K562 (cell line): ENCODE measurements around the gene DDIT3. TPM values are rescaled to one million over a fixed set of nuclear protein-coding genes. Genes with fewer than 3 reads are reported as not detected.

ENCODE experiments used
- ATAC-seq: fragments of 200-7000 bp; cut with Tn5 transposase; 3 replicates; pipeline ENCODE4 v1.9.1; 2020; ENCODE audit warnings: moderate library complexity
- BruUV-seq: library from RNA; stranded (reverse); fragments of 400-500 nt; replicated peaks from 2 replicates; lab custom pipeline; 2021; lab: Mats Ljungman, UMichigan
- CTCF ChIA-PET: fragments of 300-600 bp; formaldehyde crosslinking; extraction: SDS; loops from one replicate; lab custom pipeline; 2021; ENCODE audit warnings: low intra/inter-chr PET ratio; lab: Yijun Ruan, JAX
- POLR2A ChIA-PET: fragments of 300-600, 350-650 bp; sonication (Branson Sonifier 250); formaldehyde crosslinking; extraction: SDS; loops from one replicate; lab custom pipeline; 2021; ENCODE audit warnings: antibody characterized with exemption, inconsistent platforms; lab: Yijun Ruan, JAX
- DNase-seq, 4 experiments: peaks; one replicate each; pipeline versions ENCODE4 v3.0.0 to v3.0.0-alpha.2; 2011 to 2018; ENCODE audit warnings: low spot score in 3 of 4, mixed read lengths in 3 of 4; ENCODE audit errors: extremely low read depth in 1 of 4
- FAIRE-seq: peaks from 2 replicates; lab custom pipeline; 2011; peaks lifted over from hg19 to GRCh38; lab: Jason Lieb, UNC
- H2AFZ ChIP-seq: 2 replicates; pipeline ENCODE4 v1.6.0; 2011; ENCODE audit warnings: low read depth, low read length, control low read depth, inconsistent platforms
- H3K27ac ChIP-seq: fragments of 200-600 bp; 3 replicates; pipeline ENCODE4 v1.8.0; 2011; ENCODE audit warnings: low read depth, mild to moderate bottlenecking, control low read depth, inconsistent platforms, low read length, moderate library complexity, mixed read lengths; ENCODE audit errors: extremely low read depth
- H3K27me3 ChIP-seq, 2 experiments: fragments of 300-600 bp in 1 of 2; 2 replicates in 1 of 2; 3 replicates in 1 of 2; pipeline versions ENCODE4 v1.6.0 to v1.8.0; 2011; ENCODE audit warnings: inconsistent platforms in 2 of 2, low read length in 2 of 2, mild to moderate bottlenecking in 1 of 2, mixed read lengths in 1 of 2, moderate library complexity in 1 of 2; ENCODE audit not compliant: control insufficient read depth in 2 of 2, insufficient read depth in 2 of 2
- H3K36me3 ChIP-seq: fragments of 300-600 bp; 3 replicates; pipeline ENCODE4 v1.8.0; 2011; ENCODE audit warnings: mild to moderate bottlenecking, low read length, inconsistent platforms; ENCODE audit not compliant: control insufficient read depth, insufficient read depth
- H3K4me1 ChIP-seq, 2 experiments: fragments of 200-600 bp in 1 of 2; replicated peaks in 1 of 2; 2 replicates in 1 of 2; 3 replicates in 1 of 2; pipeline versions ENCODE4 v1.5.1 to v1.8.0; 2011; ENCODE audit warnings: inconsistent platforms in 2 of 2, low read length in 2 of 2, mild to moderate bottlenecking in 1 of 2, mixed read lengths in 1 of 2, moderate library complexity in 1 of 2; ENCODE audit not compliant: control insufficient read depth in 2 of 2, insufficient read depth in 2 of 2
- H3K4me2 ChIP-seq: 2 replicates; pipeline ENCODE4 v1.6.1; 2011; ENCODE audit warnings: low read length, control low read depth, inconsistent platforms, mixed read lengths; ENCODE audit not compliant: insufficient read depth
- H3K4me3 ChIP-seq: fragments of 200-600 bp; sonication (generic), shearing (Covaris generic); 2 replicates; pipeline ENCODE4 v1.5.1; 2016; ENCODE audit warnings: control low read depth, inconsistent platforms
- H3K79me2 ChIP-seq: fragments of 200-600 bp; 3 replicates; pipeline ENCODE4 v1.8.0; 2011; ENCODE audit warnings: low read length, inconsistent platforms; ENCODE audit not compliant: control insufficient read depth, insufficient read depth
- H3K9ac ChIP-seq, 2 experiments: 2 replicates each; pipeline versions ENCODE4 v1.6.0 to v1.6.1; 2011; ENCODE audit warnings: low read depth in 2 of 2, low read length in 2 of 2, control low read depth in 1 of 2, inconsistent platforms in 1 of 2, mild to moderate bottlenecking in 1 of 2, mixed read lengths in 1 of 2; ENCODE audit not compliant: insufficient read depth in 1 of 2
- H3K9me1 ChIP-seq: one replicate; pipeline ENCODE4 v1.6.0; 2011; ENCODE audit warnings: inconsistent platforms, mild to moderate bottlenecking, low read length, moderate library complexity; ENCODE audit not compliant: control insufficient read depth, insufficient read depth
- H3K9me3 ChIP-seq: replicated peaks from 2 replicates; pipeline ENCODE4 v1.5.1; 2011; ENCODE audit warnings: low read depth, low read length, inconsistent platforms; ENCODE audit not compliant: control insufficient read depth, insufficient read depth
- H4K20me1 ChIP-seq: replicated peaks from 2 replicates; pipeline ENCODE4 v1.6.1; 2011; ENCODE audit warnings: low read length, inconsistent platforms, mixed read lengths; ENCODE audit not compliant: control insufficient read depth, insufficient read depth
- ARNT ChIP-seq, 2 experiments: fragments of 450-650 bp; IDR thresholded peaks; 2 replicates each; pipeline ENCODE4 v1.6.1; 2016; ENCODE audit warnings: mild to moderate bottlenecking in 1 of 2
- GATAD2A ChIP-seq: fragments of 450-650 bp; IDR thresholded peaks from 2 replicates; pipeline ENCODE4 v1.6.1; 2017
- HDGF ChIP-seq: fragments of 450-650 bp; IDR thresholded peaks from 2 replicates; pipeline ENCODE4 v1.6.1; 2016
- HMBOX1 ChIP-seq: sonication (generic); IDR thresholded peaks from 2 replicates; pipeline ENCODE4 v1.6.1; 2016
- HNRNPL ChIP-seq: fragments of 200-400 bp; formaldehyde crosslinking; IDR thresholded peaks from 2 replicates; pipeline ENCODE4 v1.6.1; 2017; ENCODE audit warnings: low read depth, mild to moderate bottlenecking, low read length
- MAFF ChIP-seq: IDR thresholded peaks from 2 replicates; pipeline ENCODE4 v1.6.1; 2012; ENCODE audit warnings: low read length, improper control_type of control experiment
- POLR2G ChIP-seq: fragments of 200-400 bp; formaldehyde crosslinking; IDR thresholded peaks from 2 replicates; pipeline ENCODE4 v1.6.1; 2017; ENCODE audit warnings: low read depth, mild to moderate bottlenecking, antibody characterized with exemption, low read length, moderate library complexity
- POLR3G ChIP-seq: IDR thresholded peaks from 2 replicates; pipeline ENCODE4 v1.6.1; 2011; ENCODE audit not compliant: insufficient read length, insufficient replicate concordance; ENCODE audit errors: extremely low read depth
- SREBF2 ChIP-seq: sonication (generic); formaldehyde crosslinking; IDR thresholded peaks from 2 replicates; pipeline ENCODE4 v1.4.0; 2020; ENCODE audit warnings: mild to moderate bottlenecking, missing genetic modification reagents
- THRAP3 ChIP-seq: fragments of 450-650 bp; IDR thresholded peaks from 2 replicates; pipeline ENCODE4 v1.6.1; 2016; ENCODE audit warnings: mild to moderate bottlenecking, inconsistent platforms, borderline replicate concordance
- THRB ChIP-seq: fragments of 450-650 bp; formaldehyde crosslinking; conservative IDR thresholded peaks from 2 replicates; pipeline ENCODE4 v1.4.0; 2022; ENCODE audit warnings: mild to moderate bottlenecking, missing genetic modification characterization
- ZNF780A ChIP-seq: fragments of 250-450 bp; sonication (Bioruptor Pico); IDR thresholded peaks from 2 replicates; pipeline ENCODE4 v1.5.0; 2021; ENCODE audit warnings: mild to moderate bottlenecking
- WGBS: fragments of 100-300 bp; shearing (Covaris generic); methylation state at CpG from one replicate; pipeline ENCODE4 v1.1.6; 2016; ENCODE audit warnings: low coverage, mixed read lengths; ENCODE audit not compliant: insufficient coverage; ENCODE audit errors: missing lambda C conversion rate; 5-methylcytosine and 5-hydroxymethylcytosine counted together
- in situ Hi-C: fragments of 300-500 bp; cut with MboI; formaldehyde crosslinking; loops from 4 replicates; pipeline ENCODE4 v1.15.0; 2018; ENCODE audit warnings: inconsistent platforms, mixed read lengths
- intact Hi-C: fragments of 100-400 bp; cut with micrococcal nuclease; formaldehyde crosslinking; loops from 2 replicates; pipeline ENCODE4 v1.14.2; 2022
- polyA plus RNA-seq, 8 experiments: library from polyadenylated mRNA; depleted of rRNA in 4 of 8; stranded (reverse) in 5 of 8; unstranded in 3 of 8; fragments of >200 nt; fragmentation: Nextera tagmentation in 2 of 8; fragmentation: Illumina TruSeq in 1 of 8; extraction: Ambion mirVana in 2 of 8; extraction: Trizol in 1 of 8; gene quantifications; 2 replicates each; pipeline versions ENCODE4 v1.2.1 to v1.2.3, GENCODE V29; 2011 to 2014; ENCODE audit warnings: inconsistent platforms in 1 of 8, missing spikeins in 1 of 8
- total RNA-seq, 7 experiments: library from RNA; depleted of rRNA in 6 of 7; stranded (reverse); fragments of >200 nt in 6 of 7; fragmentation: Illumina TruSeq in 2 of 7; extraction: Trizol in 2 of 7; gene quantifications; 2 replicates each; pipeline versions ENCODE4 v1.2.1 to v1.2.3, GENCODE V29; 2011 to 2021; ENCODE audit warnings: low replicate concordance in 1 of 7

The DDIT3 gene
- total and polyA plus RNA-seq, 9 of the 15 experiments (the other 6 are each of a cell fraction or from before 2014, with no cell fraction given) = 59.1 to 272 (median 89.9) TPM

- intact Hi-C loops (no loop called here), in situ Hi-C loops (no loop called here)
- Histone ChIP-seq H3K9me3 (no peaks in the 10 kb centered on the region), H3K4me1 (peaks cover 14 to 27% of the 10 kb centered on the region in 2 experiments), H3K9ac (no peak overlapping the region), H3K79me2 (peaks cover 14% of the 10 kb centered on the region), H3K27me3 (no peaks in the 10 kb centered on the region), H3K27ac (no peak overlapping the region), H3K4me2 (no peak overlapping the region), H3K36me3 (peaks cover 84% of the 10 kb centered on the region), H3K9me1 (no peaks in the 10 kb centered on the region), H3K4me3 (no peak overlapping the region), H2AFZ (no peak overlapping the region), H4K20me1 (no peaks in the 10 kb centered on the region)
- TF ChIP-seq ZNF780A (CRISPR knock-in tag) (no peak), POLR2G (0 out of 2 replicates have a peak, but pooled peaks have one; percentile 6)
- BruUV-seq = no TSS peak
- POLR2A ChIA-PET = interaction anchor here (0.6 to 12.7 kb wide), 8 partner anchors 7 to 545 kb away, joined by 3 to 225 read pairs (median 4); partner anchors contain the start of genes DCTN2, DDIT3 and MBD6
- WGBS = 84% methylated on average over 3 of the region's 3 CpGs
- FAIRE-seq (no peak), ATAC-seq (no peak), DNase-seq (no peak)
- CTCF ChIA-PET = no interaction called here
Measured at GRCh38 chr12:57534991-57535543, 14.8 kb upstream of the DDIT3 start.

GRCh38 chr12:57534250-57534649 lies 13.9 kb upstream of the DDIT3 start:
- H3K36me3 ChIP-seq = peaks cover 90% of the 10 kb centered on the region
- ATAC-seq (no peak), FAIRE-seq (no peak), DNase-seq (no peak)
- no peaks in the 10 kb centered on the region for H3K27me3 ChIP-seq
- H3K4me3 ChIP-seq = no peak overlapping the region
- no peaks in the 10 kb centered on the region for H3K9me1 ChIP-seq
- 0 out of 4 replicates have a peak overlapping the region, but pooled peaks of 1 of the 2 experiments have one; percentile 22 for H3K9ac ChIP-seq
- WGBS = 93% methylated on average over 5 of the region's 5 CpGs
- in situ Hi-C loops (no loop called here), intact Hi-C loops (no loop called here)
- no TSS peak for BruUV-seq
- H4K20me1 ChIP-seq = no peaks in the 10 kb centered on the region
- no peak overlapping the region for H3K27ac ChIP-seq
- no peak overlapping the region for H2AFZ ChIP-seq
- no peak overlapping the region for H3K4me2 ChIP-seq
- no peaks in the 10 kb centered on the region for H3K9me3 ChIP-seq
- peaks cover 13% of the 10 kb centered on the region for H3K79me2 ChIP-seq
- CTCF ChIA-PET = no interaction called here
- H3K4me1 ChIP-seq = peaks cover 10 to 19% of the 10 kb centered on the region in 2 experiments
- POLR2A ChIA-PET = interaction anchor here (0.5 to 12.7 kb wide), 10 partner anchors 6 to 356 kb away, joined by 3 to 225 read pairs (median 4); partner anchors contain the start of genes DCTN2, DDIT3 and MBD6
- no peak for TF ChIP-seq THRAP3
- TF ChIP-seq HMBOX1 = no peak
- TF ChIP-seq HDGF = no peak
- TF ChIP-seq THRB (CRISPR knock-in tag) = no peak
- TF ChIP-seq HNRNPL = no peak
- no peak for TF ChIP-seq GATAD2A
- TF ChIP-seq ARNT (IDR thresholded peaks at IDR 0.05) = no peak
- no peak for TF ChIP-seq MAFF
- no peak for TF ChIP-seq POLR3G
- no peak for TF ChIP-seq SREBF2
